ENCODE data around the gene ITIH2. TPM values are rescaled to one million over a fixed set of nuclear protein-coding genes. Genes with fewer than 3 reads are reported as not detected.
"Not testable (repeated sequence)": the region's sequence is repeated elsewhere in the genome, so short reads cannot be mapped to it uniquely, and the experiment has no call there.

The ITIH2 gene
- total RNA-seq, 4 donors from 2014 or later, result not detected

DNA sequence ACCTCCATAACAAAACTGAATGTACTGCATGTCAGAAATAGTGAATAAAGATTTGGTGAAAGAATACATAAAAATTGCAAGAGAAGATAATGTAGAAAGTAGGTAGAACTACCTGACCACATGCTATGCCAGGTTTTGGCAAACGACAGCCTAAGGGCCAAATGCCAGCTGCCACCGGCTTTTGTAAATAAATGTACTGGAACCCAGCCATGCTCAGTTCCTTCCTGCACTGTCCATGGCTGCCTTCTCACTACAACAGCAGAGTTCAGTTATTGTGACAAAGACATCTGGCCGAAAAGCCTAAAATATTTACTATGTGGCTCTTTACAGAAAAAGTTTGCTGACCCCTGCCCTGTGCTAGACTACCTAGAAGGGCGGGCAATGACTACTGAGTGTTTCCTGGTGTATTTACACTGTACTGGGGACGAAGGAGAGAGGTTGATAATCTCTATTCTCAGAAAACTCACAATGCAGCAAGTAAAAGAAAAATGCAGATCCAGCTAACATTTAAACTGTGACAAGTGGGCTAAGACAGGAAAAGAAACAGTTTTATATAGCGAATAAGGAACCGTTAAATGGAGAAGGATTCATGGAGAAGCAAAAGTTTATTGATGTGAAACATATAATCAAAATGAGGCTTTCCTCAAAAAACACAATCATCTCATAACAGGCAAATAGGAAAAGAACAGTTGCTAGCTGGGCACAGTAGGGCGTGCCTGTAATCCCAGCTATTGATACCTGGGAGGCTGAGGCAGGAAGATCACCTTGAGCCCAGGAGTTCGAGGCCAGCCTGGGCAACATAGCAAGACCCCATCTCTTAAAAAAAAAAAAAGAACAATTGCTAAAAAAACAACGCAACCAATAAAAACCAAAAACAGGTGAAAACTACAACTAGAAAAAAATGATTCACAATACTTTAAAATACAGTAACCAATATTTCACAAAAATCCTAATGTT, 71.0 kb downstream of the ITIH2 start:
- Histone ChIP-seq H3K4me1 (no peaks in the 10 kb centered on the region), H3K4me3 (no peak overlapping the region), H3K9me3 (no peaks in the 10 kb centered on the region), H3K36me3 (peaks cover 0 to 76% (median 0%) of the 10 kb centered on the region in 3 donors), H3K27me3 (no peaks in the 10 kb centered on the region), H3K27ac (no peak overlapping the region)
- no peak for TF ChIP-seq POLR2A (IDR thresholded peaks at IDR 0.05)
- TF ChIP-seq, protein P1, sequence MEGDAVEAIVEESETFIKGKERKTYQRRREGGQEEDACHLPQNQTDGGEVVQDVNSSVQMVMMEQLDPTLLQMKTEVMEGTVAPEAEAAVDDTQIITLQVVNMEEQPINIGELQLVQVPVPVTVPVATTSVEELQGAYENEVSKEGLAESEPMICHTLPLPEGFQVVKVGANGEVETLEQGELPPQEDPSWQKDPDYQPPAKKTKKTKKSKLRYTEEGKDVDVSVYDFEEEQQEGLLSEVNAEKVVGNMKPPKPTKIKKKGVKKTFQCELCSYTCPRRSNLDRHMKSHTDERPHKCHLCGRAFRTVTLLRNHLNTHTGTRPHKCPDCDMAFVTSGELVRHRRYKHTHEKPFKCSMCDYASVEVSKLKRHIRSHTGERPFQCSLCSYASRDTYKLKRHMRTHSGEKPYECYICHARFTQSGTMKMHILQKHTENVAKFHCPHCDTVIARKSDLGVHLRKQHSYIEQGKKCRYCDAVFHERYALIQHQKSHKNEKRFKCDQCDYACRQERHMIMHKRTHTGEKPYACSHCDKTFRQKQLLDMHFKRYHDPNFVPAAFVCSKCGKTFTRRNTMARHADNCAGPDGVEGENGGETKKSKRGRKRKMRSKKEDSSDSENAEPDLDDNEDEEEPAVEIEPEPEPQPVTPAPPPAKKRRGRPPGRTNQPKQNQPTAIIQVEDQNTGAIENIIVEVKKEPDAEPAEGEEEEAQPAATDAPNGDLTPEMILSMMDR (IDR thresholded peaks at IDR 0.05), result no peak
- no peak for DNase-seq

DNA sequence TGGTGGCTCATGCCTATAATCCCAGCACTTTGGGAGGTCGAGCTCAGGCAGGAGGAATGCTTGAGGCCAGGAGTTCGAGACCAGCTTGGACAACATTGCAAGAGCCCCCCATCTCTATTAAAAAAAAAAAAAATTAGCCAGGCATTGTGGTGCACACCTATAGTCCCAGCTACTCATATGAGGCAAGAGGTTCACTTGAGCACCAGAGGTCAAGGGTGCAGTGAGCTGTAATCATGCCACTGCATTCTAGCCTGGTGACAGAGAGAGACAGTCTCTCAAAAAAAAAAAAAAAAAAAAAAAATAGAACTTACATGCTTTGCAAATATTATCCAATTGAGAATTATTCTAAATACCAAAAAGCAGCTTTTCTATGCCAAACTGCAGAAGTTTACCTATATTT, 73.7 kb downstream of the ITIH2 start:
- H3K27ac ChIP-seq, result no peak overlapping the region
- no peak overlapping the region for H3K4me3 ChIP-seq
- DNase-seq, result no peak
- no peaks in the 10 kb centered on the region for H3K4me1 ChIP-seq
- no peaks in the 10 kb centered on the region for H3K27me3 ChIP-seq
- TF ChIP-seq, protein P1 (IDR thresholded peaks at IDR 0.05), result no peak
- TF ChIP-seq POLR2A (IDR thresholded peaks at IDR 0.05), result no peak
- H3K36me3 ChIP-seq, result peaks cover 0 to 87% (median 0%) of the 10 kb centered on the region in 3 donors
- no peaks in the 10 kb centered on the region for H3K9me3 ChIP-seq

DNA sequence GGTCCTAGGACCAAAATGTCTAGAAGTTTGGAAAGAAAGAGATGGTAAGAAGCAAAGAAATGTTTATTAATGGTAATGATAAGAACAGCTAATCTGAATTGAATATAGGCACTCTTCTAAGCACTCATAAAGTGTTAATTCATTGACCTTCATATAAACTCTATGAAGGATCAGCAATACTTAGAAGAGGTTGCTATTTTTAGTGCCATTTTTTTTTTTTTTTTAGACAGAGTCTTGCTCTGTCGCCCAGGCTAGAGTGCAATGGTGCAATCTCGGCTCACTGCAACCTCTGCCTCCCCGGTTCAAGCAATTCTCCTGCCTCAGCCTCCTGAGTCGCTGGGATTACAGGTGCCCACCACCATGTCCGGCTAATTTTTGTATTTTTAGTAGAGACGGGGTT, 79.1 kb downstream of the ITIH2 start:
- Histone ChIP-seq H3K4me1 (peaks cover 0 to 14% (median 0%) of the 10 kb centered on the region in 4 donors), H3K36me3 (peaks cover 0 to 43% (median 0%) of the 10 kb centered on the region in 3 donors)
- H3K9me3 ChIP-seq, H3K27me3 ChIP-seq, H3K4me3 ChIP-seq, H3K27ac ChIP-seq, DNase-seq: not testable (repeated sequence)

DNA sequence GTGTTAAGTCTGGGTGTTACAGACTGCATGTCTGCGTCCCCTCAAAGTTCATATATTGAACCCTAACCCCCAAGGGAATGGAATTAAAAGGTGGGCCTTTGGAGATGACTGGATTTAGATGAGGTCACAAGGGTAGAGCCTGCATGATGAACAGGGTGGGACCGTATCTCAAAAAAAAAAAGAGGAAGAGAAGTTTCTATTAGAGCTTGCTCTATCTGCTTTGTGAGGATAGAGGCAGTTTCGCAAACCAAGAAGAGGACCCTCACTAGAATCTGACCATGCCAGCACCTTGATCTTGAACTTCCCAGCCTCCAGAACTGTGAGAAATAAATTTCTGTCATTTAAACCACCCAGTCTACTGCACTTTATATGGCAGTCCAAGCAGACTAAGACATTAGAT, 83.3 kb downstream of the ITIH2 start:
- Histone ChIP-seq H3K4me1 (peaks cover 0 to 39% (median 6%) of the 10 kb centered on the region in 4 donors), H3K36me3 (peaks cover 0 to under 1% (median 0%) of the 10 kb centered on the region in 3 donors), H3K27ac (no peak overlapping the region), H3K4me3 (peak overlapping the region in 2 of 4 donors; percentile 75 to 88), H3K9me3 (no peaks in the 10 kb centered on the region), H3K27me3 (no peaks in the 10 kb centered on the region)
- DNase-seq, result no peak
- TF ChIP-seq POLR2A (IDR thresholded peaks at IDR 0.05), result no peak

DNA sequence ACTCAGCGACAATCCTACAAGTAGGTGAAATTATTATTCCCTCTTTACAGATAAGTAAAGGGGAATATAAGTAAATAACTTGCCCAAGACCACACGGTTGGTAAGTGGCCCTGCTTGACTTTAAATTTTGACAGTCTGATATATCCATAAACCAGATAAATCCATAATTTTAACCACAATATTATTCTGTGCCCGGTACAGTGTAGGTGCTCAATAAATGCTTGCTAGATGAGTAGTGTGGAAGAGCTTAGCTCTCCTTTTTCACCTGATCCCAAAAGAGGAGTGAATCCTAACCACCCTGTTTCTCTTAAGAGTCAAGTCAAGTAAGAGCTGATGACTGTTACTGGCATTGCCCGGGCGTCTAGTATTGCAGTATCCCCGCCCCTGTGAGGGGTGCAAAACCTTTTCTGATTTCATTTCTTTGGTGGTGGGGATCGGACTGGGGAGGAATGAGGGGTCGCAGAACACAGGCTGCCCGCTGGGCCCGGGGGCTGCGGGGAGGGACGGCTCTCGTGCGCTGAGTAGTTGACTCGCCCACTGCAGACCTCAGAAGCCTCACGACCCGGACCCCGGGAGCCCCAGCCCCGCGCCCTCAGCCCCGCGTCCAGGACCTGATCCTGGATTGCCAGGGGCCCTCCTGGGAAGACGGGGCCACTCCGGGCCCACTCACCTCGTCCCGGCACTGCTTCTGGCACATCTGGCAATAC, 84.2 kb downstream of the ITIH2 start:
- Histone ChIP-seq H3K36me3 (no peaks in the 10 kb centered on the region), H3K4me1 (peaks cover 0 to 48% (median 6%) of the 10 kb centered on the region in 4 donors), H3K27ac (peak overlapping the region; percentile 71 to 88 (median 84)), H3K27me3 (no peaks in the 10 kb centered on the region), H3K4me3 (peak overlapping the region; percentile 75 to 91 (median 84)), H3K9me3 (no peaks in the 10 kb centered on the region)
- DNase-seq, result no peak
- TF ChIP-seq, protein P1 (IDR thresholded peaks at IDR 0.05), result no peak
- TF ChIP-seq POLR2A (IDR thresholded peaks at IDR 0.05), result no peak

DNA sequence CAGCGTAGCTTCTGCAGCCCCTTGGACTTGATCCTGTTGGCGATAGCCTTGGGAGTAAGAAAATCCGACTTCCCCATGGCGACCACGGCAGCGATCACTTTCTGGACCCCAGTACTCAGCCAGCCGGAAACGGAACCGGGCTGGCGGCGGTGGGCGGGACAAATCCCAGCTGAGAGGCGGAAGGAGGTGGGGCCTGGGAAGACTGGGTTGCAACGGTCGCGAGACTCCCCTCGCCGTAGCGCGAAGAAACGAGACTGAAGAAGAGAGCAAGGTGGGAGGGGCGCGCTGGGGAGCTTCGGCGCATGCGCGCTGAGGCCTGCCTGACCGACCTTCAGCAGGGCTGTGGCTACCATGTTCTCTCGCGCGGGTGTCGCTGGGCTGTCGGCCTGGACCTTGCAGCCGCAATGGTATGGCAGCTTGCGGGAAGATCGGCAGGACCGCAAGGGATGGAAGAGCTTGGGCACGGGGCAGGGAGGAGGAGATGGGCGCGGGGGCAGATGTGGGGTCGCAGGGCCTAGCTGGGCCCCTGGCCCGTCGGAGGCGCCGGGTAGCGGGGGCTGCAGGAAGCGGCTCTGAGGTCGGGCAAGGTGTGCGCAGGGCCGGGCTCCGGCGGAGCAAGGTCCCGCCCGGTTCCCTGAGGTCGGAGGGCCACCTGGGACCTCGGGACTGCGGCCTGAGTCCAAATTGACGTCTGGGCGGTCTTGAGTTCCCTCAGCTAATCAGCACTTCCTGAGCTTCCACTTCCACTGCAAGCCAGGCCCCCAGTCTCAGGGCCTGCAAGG, 84.9 kb downstream of the ITIH2 start, which contains the start of the genes ATP5F1C and KIN:
TSS of gene ATP5F1C (plus strand) at position 321 of the 782 bp plus-strand sequence. CDS start at position 352, 31 bp downstream.
TSS of gene KIN (minus strand) at position 137 of the 782 bp plus-strand sequence. CDS start at position 77, 60 bp downstream.
- Histone ChIP-seq H3K4me1 (peaks cover 0 to 56% (median 6%) of the 10 kb centered on the region in 4 donors), H3K9me3 (no peaks in the 10 kb centered on the region), H3K4me3 (peak within 1 kb of the TSS; percentile 75 to 91 (median 84)), H3K27ac (peak within 1 kb of the TSS; percentile 83 to 88 (median 85)), H3K27me3 (no peaks in the 10 kb centered on the region), H3K36me3 (no peaks in the 10 kb centered on the region)
- peak; percentile 96 to 99 (median 97) for DNase-seq
- TF ChIP-seq, protein P1 (IDR thresholded peaks at IDR 0.05), result no peak
- TF ChIP-seq POLR2A (IDR thresholded peaks at IDR 0.05), result peak; percentile 90 to 91

Measured in Peyer's patch (tissue), 4 donors.